ENCODE measurements around the gene SLC25A23.

GRCh38 chr19:6480848-6481415 is 21.3 kb upstream of the SLC25A23 start:
- TF ChIP-seq SP1 (IDR thresholded peaks at IDR 0.05; ENCODE audit: low read depth, low read length), result no peak
- TF ChIP-seq EP300 (IDR thresholded peaks at IDR 0.05; ENCODE audit: borderline replicate concordance in 1 of 2, control insufficient read depth in 1 of 2, low read depth in 2 of 2, low read length in 2 of 2), result no peak
- TF ChIP-seq PML (IDR thresholded peaks at IDR 0.05; ENCODE audit: low read length), result no peak
- TF ChIP-seq, protein P1, sequence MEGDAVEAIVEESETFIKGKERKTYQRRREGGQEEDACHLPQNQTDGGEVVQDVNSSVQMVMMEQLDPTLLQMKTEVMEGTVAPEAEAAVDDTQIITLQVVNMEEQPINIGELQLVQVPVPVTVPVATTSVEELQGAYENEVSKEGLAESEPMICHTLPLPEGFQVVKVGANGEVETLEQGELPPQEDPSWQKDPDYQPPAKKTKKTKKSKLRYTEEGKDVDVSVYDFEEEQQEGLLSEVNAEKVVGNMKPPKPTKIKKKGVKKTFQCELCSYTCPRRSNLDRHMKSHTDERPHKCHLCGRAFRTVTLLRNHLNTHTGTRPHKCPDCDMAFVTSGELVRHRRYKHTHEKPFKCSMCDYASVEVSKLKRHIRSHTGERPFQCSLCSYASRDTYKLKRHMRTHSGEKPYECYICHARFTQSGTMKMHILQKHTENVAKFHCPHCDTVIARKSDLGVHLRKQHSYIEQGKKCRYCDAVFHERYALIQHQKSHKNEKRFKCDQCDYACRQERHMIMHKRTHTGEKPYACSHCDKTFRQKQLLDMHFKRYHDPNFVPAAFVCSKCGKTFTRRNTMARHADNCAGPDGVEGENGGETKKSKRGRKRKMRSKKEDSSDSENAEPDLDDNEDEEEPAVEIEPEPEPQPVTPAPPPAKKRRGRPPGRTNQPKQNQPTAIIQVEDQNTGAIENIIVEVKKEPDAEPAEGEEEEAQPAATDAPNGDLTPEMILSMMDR (IDR thresholded peaks at IDR 0.05 in 2 of 3, conservative IDR thresholded peaks at IDR 0.05 in 1 of 3; ENCODE audit: control insufficient read depth in 2 of 3, extremely low read depth in 1 of 3, insufficient read depth in 1 of 3, low read depth in 3 of 3, low read length in 3 of 3), result no peak
- no peak for TF ChIP-seq RFX5 (IDR thresholded peaks at IDR 0.05; ENCODE audit: low read depth, low read length)
- no peak for TF ChIP-seq FOXM1 (IDR thresholded peaks at IDR 0.05; ENCODE audit: low read depth, low read length)
- TF ChIP-seq ZZZ3 (IDR thresholded peaks at IDR 0.05; ENCODE audit: control insufficient read depth, insufficient read length, low read depth), result no peak
- TF ChIP-seq YY1 (IDR thresholded peaks at IDR 0.05; ENCODE audit: low read depth, low read length), result no peak
- TF ChIP-seq, protein P2, sequence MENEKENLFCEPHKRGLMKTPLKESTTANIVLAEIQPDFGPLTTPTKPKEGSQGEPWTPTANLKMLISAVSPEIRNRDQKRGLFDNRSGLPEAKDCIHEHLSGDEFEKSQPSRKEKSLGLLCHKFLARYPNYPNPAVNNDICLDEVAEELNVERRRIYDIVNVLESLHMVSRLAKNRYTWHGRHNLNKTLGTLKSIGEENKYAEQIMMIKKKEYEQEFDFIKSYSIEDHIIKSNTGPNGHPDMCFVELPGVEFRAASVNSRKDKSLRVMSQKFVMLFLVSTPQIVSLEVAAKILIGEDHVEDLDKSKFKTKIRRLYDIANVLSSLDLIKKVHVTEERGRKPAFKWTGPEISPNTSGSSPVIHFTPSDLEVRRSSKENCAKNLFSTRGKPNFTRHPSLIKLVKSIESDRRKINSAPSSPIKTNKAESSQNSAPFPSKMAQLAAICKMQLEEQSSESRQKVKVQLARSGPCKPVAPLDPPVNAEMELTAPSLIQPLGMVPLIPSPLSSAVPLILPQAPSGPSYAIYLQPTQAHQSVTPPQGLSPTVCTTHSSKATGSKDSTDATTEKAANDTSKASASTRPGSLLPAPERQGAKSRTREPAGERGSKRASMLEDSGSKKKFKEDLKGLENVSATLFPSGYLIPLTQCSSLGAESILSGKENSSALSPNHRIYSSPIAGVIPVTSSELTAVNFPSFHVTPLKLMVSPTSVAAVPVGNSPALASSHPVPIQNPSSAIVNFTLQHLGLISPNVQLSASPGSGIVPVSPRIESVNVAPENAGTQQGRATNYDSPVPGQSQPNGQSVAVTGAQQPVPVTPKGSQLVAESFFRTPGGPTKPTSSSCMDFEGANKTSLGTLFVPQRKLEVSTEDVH (IDR thresholded peaks at IDR 0.05; ENCODE audit: low read depth, partially characterized antibody), result no peak
